Measurements from ENCODE around the gene ACTR5.
"Not testable (repeated sequence)": the region's sequence is repeated elsewhere in the genome, so short reads cannot be mapped to it uniquely, and the experiment has no call there.

ACTR5 gene

DNA sequence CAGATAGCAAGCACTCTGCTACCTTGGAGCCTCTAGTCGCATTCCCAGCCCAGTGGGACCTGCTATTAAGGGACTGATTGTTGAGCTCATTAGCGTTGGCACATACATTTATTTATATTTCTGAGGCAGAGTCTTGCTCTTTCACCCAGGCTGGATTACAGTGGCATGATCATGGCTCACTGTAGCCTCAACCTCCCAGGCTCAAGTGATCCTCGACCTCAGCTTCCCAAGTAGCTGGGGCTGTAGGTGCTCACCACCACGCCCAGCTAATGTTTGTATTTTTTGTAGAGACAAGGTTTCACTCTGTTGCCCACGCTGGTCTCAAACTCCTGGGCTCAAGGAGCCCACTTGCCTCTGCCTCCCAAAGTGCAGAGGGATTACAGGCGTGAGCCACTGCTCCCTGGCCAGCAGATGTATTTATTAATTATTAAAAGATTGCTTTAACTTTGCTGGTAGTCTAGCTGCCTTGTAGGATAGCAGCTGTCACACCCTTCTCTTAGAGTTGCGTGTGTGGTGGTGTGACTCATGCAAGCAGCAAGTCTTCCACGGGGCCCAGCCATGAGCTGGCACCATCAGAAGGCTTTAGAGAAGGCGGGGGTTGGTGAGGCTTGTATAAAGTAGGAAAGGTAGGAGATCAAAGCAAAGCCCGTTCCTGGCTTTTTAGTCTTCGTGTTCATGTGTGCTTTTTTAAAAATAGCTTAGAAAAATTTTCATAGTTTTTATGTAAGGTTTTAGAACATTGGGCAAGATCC lies 16.5 kb downstream of the ACTR5 start:
- peak; percentile 97 for DNase-seq (ENCODE audit: low spot score)

- no peak for DNase-seq (ENCODE audit: low spot score)
Observed at GRCh38 chr20:38766071-38766470, 17.8 kb downstream of the ACTR5 start.

DNA sequence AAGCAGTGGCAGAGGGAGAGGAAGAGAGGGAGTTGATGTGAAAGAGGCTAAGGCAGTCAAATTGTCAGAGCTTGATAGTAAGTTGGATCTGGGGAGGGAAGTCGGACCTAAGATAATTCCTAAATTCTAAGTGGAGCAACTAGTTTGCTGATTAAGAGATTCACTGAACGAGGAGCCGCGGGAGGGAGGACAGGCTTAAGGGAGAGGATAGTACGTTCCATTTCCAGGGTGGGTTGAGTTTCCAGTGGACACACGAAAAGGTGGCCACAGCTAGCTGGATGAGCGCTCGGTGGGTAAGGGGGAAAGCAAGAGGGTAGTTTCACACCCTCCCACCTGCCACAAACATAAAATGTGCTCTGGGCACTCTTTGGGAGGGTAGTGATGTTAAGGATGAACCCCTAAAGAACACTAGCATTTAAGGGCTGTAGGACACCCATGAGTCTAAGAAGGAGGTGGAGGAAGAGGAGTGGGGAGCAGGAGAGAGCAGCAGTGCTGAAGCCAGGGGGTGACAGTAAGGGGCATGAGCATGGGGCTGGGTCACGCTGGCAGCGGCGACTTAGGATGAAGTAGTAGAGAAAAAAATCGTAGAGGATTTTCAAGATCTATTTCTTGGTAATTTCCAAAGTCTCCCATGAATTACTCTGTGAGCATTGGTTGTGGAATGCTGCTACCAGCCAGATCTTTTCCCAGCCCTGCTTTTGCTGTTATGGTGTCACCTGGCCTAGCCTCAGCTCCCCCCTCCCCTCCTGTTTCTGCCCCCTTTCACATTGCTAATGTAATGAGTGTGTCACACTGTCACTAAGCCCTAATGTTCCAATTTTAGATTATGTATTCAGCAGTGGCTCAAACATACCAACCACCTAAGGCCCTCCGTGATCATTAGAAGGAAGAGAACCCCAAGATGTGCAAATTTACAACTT lies 21.4 kb downstream of the ACTR5 start:
- no peak for DNase-seq (ENCODE audit: low spot score)

DNA sequence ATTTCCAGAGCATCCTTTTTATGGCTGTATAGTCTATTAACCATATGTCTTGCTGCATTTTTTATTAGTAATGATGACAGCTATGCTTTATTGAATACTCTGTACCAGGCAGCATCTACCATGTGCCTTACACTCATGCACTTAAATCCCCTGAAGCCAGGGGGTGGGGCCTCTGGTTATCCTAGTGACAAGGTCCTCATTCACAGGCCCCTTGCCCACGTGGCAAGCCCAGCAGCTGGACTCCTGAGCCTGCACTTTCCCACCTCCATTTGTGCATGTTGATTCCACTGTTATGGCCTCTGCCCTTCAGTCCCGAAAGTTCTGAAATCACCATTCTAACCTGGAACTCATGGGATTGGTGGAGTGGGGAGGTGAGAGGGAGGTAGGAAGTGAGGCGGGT lies 22.3 kb downstream of the ACTR5 start:
- DNase-seq (ENCODE audit: low spot score): no peak

DNA sequence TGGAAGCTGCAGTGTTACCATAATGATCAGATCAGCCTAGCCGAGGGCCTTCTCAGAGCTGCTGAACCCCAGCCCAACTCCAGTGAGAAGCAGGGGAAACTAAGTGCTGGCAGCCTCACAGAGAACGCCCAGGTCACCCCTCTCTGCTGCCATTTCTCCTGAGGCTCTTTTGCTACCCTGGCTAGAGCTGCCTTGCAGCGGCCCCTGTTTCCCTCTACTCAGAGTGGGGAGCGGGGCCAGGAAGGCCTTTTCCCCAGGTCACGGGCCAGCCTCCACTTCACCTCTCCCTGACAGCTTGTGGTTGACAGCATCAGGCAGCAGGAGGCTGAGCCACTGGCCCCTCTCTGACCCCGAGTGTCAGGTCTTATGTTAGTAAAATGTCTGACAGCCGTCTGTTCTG lies 22.7 kb downstream of the ACTR5 start:
- DNase-seq (ENCODE audit: low spot score): no peak

DNA sequence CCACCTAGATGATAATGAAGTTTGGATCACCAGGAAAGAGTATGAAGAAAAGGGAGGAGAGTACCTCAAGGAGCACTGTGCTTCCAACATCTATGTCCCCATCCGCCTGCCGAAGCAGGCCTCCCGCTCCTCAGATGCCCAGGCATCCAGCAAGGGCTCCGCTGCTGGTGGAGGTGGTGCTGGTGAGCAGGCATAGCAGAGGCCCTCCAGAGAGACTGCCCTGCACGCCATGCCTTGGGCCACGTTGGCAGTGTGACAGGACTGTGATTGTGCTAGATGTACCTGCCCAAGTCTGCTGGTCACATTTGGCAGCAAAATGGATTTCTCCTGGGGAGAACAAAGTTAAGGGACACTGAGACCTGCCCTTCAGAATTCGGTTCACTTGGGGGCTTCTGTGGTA lies 23.4 kb downstream of the ACTR5 start:
- no peak for DNase-seq (ENCODE audit: low spot score)

GRCh38 chr20:38774167-38774566 lies 25.9 kb downstream of the ACTR5 start:
- DNase-seq (ENCODE audit: low spot score): no peak

DNA sequence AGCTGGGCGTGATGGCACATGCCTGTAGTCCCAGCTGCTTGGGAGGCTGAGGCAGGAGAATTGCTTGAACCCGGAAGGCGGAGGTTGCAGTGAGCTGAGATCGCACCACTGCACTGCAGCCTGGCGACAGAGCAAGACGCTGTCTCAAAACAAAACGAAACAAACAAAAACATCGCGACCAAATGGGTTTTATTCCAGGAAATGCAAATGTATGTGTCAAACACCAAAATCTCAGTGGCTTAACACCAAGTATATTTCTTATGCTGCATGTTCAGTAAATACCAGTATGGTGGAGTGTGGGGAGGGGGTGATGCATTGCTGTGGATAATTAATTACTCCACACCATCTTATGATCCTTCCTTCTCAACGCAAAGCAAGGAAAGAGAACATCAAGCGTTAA lies 28.1 kb downstream of the ACTR5 start:
- no peak for DNase-seq (ENCODE audit: low spot score)

GRCh38 chr20:38779247-38780097 lies 31.2 kb downstream of the ACTR5 start:
- peak; percentile 99 for DNase-seq (ENCODE audit: low spot score)

DNA sequence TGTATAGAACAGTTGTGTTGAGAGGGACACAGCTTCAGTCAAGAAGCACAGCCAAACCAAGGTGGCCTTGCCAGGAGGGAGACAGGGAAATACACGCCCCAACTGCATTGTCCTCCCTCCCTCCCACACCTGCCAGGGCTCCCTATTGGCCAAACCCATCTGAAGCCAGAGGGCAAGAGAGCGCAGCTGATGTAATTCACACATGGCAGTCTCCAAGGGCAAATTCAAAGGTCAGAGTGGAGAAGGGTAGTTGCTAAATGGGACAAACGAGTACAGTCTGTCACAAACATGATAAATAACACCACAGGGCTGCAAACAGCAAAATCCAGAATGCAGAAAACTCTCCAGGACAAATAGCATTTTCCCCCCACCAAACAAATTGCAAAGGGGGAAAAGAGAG lies 34.0 kb downstream of the ACTR5 start:
- DNase-seq (ENCODE audit: low spot score): no peak

DNA sequence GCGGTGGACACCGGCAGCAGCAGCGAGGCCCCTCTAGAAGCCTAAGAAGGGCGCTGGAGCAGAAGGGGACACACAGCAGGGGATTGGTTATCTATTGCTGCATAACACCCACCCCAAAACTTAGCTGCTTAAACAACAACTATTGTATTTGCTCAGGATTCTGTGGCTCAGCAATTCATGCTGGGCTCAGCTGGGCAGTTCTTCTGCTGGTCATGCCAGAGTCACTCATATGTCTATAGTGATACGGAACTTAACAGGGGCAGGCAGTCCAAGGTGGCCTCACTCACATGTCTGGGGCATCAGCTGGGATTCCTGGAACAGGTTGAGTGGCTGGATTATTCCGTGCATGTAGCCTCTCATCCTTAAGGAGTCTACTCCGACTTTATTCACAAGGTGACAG lies 39.6 kb downstream of the ACTR5 start:
- no peak for DNase-seq (ENCODE audit: low spot score)

DNA sequence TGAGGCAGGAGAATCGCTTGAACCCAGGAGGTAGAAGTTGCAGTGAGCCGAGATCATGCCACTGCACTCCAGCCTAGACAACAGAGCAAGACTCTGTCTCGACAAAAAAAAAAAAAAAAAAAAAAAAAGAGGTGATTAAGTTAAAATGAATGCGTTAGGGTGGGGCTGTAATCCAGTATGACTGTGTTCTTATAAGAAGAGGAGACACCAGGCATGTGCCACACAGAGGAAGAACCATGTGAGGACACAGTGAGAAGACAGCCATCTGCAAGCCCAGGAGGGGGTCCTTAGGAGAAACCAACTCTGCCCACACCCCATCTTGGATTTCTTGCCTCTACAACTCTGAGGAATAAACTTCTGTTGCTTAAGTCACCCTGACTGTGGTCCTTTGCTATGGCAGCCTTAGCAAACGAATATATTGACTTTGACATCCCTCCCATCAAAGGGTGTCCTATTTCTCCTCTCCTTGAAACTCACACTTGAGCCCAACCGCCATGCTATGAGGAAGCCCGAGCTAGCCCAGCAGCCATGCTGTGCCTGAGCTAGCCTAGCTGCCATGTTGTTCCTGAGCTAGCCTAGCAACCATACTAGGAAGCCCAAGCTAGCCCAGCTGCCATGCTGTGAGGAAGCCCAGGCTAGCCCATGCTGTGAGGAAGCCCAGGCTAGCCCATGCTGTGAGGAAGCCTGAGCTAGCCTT lies 41.4 kb downstream of the ACTR5 start:
- peak; percentile 92 for DNase-seq (ENCODE audit: low spot score)

- peak; percentile 79 for DNase-seq (ENCODE audit: low spot score)
Observed at GRCh38 chr20:38790200-38791053, 42.2 kb downstream of the ACTR5 start.

DNA sequence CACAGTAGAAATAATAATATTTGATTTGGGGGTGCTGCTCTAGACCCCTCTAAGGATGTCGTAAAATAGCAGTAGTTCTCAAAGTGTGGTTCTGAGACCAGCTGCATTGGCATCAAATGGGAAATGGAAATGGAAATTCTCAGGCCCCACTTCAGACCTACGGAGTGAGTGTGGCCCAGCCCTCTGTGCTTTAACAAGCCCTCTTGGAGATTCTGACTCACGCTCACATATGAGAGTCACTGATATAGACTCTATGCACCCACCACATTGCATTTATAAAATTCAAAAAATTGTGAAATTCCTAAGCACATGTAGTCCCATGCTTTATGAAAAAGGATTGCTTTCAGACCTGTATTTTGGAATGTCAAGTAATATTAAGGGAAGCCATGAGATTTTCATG lies 43.0 kb downstream of the ACTR5 start:
- no peak for DNase-seq (ENCODE audit: low spot score)

DNA sequence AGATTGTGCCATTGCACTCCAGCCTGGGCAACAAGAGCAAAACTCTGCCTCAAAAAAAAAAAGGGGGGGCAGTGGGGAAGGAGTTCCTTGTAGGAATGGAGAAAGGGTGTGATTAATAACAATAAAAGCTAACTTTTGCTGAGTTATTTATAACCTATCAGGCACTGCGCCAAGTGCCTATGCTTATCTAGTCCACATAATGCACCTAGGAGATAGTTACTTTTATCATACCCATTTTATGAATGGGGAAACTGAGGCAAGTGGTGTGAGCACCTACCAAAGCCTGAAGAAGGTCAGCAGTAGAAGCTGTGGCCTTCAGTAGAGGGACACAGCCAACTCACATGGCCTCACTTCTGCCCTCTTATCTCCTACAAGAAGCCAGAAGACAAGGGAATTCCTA lies 43.7 kb downstream of the ACTR5 start:
- DNase-seq (ENCODE audit: low spot score): no peak

- not testable (repeated sequence) for DNase-seq (ENCODE audit: low spot score)
Observed at GRCh38 chr20:38794057-38794456, 45.8 kb downstream of the ACTR5 start.

GRCh38 chr20:38798266-38798665 lies 50.0 kb downstream of the ACTR5 start:
- DNase-seq (ENCODE audit: low spot score): no peak

GRCh38 chr20:38799203-38799602 lies 50.9 kb downstream of the ACTR5 start:
- no peak for DNase-seq (ENCODE audit: low spot score)

GRCh38 chr20:38800882-38801281 lies 52.6 kb downstream of the ACTR5 start:
- DNase-seq (ENCODE audit: low spot score): no peak

DNA sequence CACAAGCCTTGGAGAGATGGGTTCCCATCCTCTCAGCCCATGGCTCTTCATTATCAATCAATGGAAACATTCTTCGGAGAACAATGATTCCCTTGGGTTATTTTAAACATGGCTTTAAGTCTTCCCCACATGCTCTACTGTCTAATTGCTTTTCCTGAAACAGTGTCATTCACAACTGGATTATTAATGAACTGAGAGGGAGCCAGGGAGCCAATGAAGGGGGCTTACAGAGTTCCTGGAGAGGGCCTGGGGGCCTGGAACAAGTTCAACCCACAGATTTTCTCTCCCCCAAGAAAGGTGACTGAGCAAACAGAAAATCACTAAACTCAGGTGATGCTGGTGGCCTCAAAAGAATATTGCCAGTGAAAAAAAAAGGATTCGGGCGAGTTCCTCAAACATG lies 56.0 kb downstream of the ACTR5 start:
- no peak for DNase-seq (ENCODE audit: low spot score)
